ENCODE results near the gene AP4E1.
A peak's percentile ranks its signal among the peaks of the same experiment; 100 is the strongest.
"Not testable (repeated sequence)": the region's sequence is repeated elsewhere in the genome, so short reads cannot be mapped to it uniquely, and the experiment has no call there.

The AP4E1 gene

GRCh38 chr15:50890751-50891150, 17.7 kb upstream of the AP4E1 start:
- no peak for DNase-seq

DNA sequence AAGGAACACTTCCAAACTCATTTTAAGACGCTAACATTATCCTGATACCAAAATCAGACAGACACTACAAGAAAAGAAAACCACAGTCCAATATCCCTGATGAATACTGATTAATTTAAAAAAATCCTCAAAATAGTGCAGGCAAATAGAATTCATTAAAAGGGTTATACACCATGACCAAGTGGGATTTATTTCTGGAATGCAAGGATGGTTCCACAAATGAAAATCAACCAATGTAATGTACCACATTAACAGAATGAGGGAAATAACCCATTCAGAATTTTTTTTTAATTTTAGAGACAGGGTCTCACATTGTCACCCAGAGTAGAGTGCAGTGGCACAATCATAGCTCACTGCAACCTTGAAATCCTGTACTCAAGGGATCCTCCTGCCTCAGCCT, 17.3 kb upstream of the AP4E1 start:
- no peak for DNase-seq

DNA sequence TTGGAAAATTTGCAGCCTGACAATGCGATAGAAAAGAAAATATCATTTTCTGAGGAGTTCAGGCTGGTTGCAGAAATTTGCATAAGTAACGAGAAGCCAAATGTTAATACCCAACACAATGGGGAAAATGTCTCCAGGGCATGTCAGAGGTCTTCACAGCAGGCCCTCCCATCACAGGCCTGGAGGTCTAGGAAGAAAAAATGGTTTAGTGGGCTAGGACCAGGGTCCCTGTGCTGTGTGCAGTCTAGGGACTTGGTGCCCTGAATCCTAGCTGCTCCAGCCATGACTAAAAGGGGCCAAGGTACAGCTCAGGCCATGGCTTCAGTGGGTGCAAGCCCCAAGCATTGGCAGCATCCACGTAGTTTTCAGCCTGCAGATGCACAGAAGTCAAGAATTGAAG, 14.5 kb upstream of the AP4E1 start:
- DNase-seq = no peak

DNA sequence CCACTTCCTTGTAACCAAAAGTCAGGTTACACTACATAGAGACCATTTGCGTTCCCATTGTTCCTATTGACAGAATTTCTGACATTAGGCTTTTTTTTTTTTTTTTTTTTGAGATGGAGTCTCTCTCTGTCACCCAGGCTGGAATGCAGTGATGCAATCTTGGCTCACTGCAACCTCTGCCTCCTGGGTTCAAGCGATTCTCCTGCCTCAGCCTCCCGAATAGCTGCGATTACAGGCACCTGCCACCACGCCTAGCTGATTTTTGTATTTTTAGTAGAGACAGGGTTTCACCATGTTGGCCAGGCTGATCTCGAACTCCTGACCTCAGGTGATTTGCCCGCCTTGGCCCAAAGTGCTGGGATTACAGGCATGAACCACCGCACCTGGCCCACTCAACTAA, 7.1 kb upstream of the AP4E1 start:
- not testable (repeated sequence) for DNase-seq

- DNase-seq = no peak
These were observed 4.3 kb upstream of the AP4E1 start for GRCh38 chr15:50904211-50904610.

DNA sequence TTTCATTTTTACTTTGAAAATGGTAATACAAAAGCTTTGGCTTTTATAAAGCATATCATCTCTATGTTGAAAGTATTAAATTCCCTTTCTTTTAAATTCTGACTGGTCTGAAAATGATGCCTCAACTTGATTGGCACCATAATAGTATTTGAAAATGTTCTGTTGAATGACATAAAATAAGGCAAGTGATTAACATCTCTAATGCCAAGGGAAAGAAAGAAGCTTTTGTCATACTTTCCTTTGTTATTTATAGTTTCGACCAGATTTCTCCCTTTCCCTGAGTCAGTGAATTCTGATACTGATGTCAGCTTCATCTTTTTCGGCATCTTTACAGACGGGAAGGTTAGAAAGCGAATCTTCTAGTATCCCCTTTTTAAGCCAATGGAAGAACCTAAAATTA, 3.4 kb upstream of the AP4E1 start:
- no peak for DNase-seq

- no peak for DNase-seq
These were observed 1.4 kb upstream of the AP4E1 start for GRCh38 chr15:50906954-50907600.

DNA sequence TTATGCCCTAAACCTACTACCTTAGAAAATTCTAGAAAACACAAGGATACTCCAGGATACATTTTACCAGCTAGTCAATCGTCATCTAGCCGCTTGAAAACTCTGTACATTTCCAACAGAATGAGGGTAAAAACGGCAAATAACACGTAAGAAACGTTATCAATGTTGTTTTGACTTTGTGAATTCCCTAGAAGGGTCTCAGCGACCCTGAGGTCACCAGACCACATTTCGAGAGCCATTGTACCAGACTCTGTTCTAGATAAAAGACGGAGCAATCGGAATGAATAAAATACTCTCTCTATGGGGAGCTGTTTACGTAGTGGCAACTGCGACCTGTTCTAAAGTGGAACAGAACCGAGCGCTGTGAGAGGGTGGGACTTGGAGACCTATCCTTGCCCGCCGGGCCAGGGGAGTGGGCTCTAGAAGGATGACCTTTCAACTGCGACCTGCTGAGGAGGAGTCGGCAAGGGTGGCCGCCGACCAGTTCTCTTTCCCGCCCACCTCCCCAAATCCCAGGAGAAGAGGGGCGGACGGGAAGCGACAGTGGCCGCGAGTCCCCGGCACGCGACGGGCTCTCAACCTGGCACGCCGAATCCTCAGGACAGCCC, 778 bp upstream of the AP4E1 start:
- DNase-seq = peak; percentile 46

- DNase-seq = no peak
These were observed 481 bp downstream of the AP4E1 start for GRCh38 chr15:50909010-50909317.

GRCh38 chr15:50910426-50910795, 1.9 kb downstream of the AP4E1 start:
- not testable (repeated sequence) for DNase-seq

DNA sequence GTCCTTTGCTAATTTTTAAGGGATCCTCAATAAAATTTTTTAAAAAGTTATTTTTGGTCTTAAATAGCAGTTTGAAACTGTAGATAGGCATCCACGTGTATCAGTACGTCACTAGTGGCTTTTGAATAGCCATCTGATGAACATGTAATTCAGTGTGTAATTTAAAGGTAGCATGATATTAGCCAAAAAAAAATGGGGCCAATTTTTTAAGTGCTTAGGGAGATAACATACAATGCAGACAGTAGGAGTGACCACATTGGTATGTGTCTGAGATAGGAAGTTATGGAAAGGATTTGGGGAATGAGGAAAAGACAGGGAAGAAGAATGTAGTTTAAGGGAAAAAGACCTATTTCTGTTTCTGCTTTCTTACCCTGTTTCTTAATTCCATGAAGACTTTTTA, 2.5 kb downstream of the AP4E1 start:
- DNase-seq = no peak

GRCh38 chr15:50911621-50912020, 3.1 kb downstream of the AP4E1 start:
- DNase-seq = no peak

DNA sequence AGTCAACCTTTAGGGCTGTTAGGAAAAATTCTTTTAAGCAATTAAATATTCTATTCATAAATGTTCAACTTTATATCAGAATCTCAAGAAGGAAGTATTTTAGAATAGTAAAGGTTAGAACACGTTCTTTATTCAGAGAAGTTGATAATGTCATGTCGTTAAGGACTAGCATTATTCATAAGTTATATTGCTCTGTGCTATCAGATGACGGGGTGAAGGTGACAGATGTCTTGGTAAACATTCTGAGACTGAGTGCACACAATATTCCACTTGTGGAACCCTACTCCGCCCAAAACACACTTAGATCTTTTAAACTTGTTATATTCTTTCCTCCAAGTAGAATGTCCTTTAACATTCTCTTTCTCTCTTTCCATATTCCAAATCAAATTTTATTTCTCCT, 7.9 kb downstream of the AP4E1 start:
- DNase-seq = no peak

- not testable (repeated sequence) for DNase-seq
These were observed 10.9 kb downstream of the AP4E1 start for GRCh38 chr15:50919359-50919758.

GRCh38 chr15:50925281-50925680, 16.8 kb downstream of the AP4E1 start:
- no peak for DNase-seq

- DNase-seq = no peak
These were observed 20.6 kb downstream of the AP4E1 start for GRCh38 chr15:50929062-50929461.

- DNase-seq = no peak
These were observed 22.3 kb downstream of the AP4E1 start for GRCh38 chr15:50930792-50931191.

GRCh38 chr15:50933341-50933740, 24.9 kb downstream of the AP4E1 start:
- DNase-seq = no peak

DNA sequence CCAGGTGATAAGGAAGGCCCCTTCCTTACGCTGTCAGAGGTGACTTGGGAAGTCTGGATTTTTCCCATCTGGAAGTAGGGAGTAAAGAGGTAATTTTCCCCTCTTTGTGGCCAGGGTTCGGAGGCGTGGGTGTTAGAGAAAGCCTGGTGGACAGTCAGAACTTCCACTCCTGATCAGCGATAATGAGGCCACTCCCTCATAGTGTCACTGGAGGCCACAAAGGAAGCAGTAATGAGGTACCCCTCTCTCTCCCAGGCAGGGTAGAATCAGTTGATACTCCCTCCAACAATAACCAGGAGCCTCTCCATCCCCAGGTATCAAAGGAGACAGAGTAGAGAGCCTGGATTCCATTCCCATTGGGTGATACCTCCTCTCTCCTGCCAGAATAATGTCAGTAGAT, 30.0 kb downstream of the AP4E1 start:
- no peak for DNase-seq

DNA sequence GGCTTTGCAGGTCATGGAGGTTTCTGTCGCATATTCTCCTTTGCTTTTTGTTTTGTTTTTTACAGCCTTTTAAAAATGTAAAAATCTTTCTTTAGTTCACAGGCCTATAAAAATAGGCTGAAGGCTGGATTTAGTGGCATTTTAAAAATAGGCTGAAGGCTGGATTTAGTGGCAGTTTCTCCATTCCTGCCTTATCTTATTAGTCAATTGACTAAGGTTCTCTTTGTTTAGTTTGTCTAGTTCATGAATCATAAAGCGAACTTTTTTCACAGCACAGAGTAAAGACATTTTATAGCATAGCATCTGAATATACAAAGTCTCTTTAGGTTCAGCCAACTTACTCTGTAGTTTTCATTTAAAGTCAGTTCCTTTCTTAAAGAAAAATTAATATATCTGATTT, 31.4 kb downstream of the AP4E1 start:
- no peak for DNase-seq

DNA sequence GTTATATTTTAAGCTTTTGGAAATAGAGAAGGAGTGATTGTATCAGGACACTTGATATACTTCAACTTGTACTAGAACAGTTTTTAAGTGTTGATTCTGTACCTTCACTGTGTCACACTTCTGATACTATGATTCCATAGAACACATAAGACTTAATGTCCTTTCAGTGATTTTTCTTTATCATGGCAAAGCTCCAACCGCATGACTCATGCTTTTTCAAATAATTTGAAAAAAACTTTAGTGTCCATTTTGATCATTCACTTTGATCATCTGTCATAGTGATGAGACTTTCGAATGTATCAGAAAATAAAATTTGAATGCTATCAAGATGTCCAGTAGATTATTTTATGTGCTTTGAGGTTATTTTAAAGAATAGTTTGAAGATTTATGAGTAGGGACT, 32.0 kb downstream of the AP4E1 start:
- no peak for DNase-seq

DNA sequence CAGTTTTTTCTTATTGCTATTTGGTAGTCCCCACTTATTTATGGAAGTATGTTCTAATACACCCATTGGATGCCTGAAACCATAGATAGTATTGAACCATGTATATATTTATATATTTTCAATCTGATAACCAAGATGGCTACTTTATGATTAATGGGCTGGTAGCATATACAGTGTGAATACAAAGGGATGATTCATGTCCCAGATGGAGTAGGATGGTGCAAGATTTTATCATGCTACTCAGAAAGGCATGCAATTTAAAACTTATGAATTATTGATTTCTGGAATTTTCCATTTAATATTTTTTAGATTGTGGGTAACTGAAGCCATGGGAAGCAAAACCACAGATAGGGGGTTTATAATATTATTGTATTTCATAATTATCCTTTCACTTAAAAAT, 35.2 kb downstream of the AP4E1 start:
- no peak for DNase-seq

GRCh38 chr15:50944672-50945071, 36.2 kb downstream of the AP4E1 start:
- DNase-seq = no peak

DNA sequence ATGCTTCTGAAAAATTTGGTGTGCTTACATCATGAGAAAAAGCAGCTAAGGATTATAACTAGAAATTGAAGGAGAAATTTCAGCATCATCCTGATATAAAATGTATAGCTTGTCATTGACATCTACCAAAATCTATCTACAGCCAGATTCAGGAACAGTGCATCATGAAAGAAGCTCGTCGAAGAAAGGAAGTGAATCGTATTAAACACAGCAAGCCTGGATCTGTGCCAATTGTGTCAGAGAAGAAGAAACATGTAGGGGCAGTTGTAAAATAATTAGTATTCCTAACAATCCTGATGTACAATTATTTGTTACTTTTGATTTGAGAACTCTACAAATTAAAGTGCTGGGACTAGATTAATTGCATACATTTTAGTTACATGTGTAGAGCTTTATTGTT, 37.2 kb downstream of the AP4E1 start:
- no peak for DNase-seq

- not testable (repeated sequence) for DNase-seq
These were observed 42.3 kb downstream of the AP4E1 start for GRCh38 chr15:50950745-50951144.

GRCh38 chr15:50953302-50953701, 44.8 kb downstream of the AP4E1 start:
- DNase-seq = no peak
